Endodermal cell (in vitro differentiated cells): ENCODE data around the gene ZNF527. TPM values are rescaled to one million over a fixed set of nuclear protein-coding genes. Genes with fewer than 3 reads are reported as not detected.

Source experiments
- DNase-seq: peaks from one replicate; pipeline ENCODE4 v3.0.0-alpha.2; 2017
- H3K27ac ChIP-seq: 2 replicates; pipeline ENCODE4 v1.5.1; 2013; ENCODE audit warnings: mild to moderate bottlenecking, low read depth, low read length, moderate library complexity
- H3K27me3 ChIP-seq: 2 replicates; pipeline ENCODE4 v1.6.1; 2013; ENCODE audit warnings: mild to moderate bottlenecking, low read length, moderate library complexity; ENCODE audit not compliant: insufficient read depth, control insufficient read depth, poor library complexity, severe bottlenecking
- H3K36me3 ChIP-seq: 2 replicates; pipeline ENCODE4 v1.7.0; 2013; ENCODE audit warnings: mild to moderate bottlenecking, low read length, moderate library complexity; ENCODE audit not compliant: control insufficient read depth, insufficient read depth
- H3K4me1 ChIP-seq: one replicate; pipeline ENCODE4 v1.7.0; 2013; ENCODE audit warnings: low read length; ENCODE audit not compliant: control insufficient read depth, insufficient read depth
- H3K4me3 ChIP-seq: 2 replicates; pipeline ENCODE4 v1.5.1; 2013; ENCODE audit warnings: mild to moderate bottlenecking, low read length, moderate library complexity
- H3K9ac ChIP-seq: 2 replicates; pipeline ENCODE4 v1.6.1; 2013; ENCODE audit warnings: mild to moderate bottlenecking, low read length, moderate library complexity; ENCODE audit not compliant: poor library complexity, severe bottlenecking; ENCODE audit errors: extremely low read depth
- H3K9me3 ChIP-seq: 2 replicates; pipeline ENCODE4 v1.6.1; 2013; ENCODE audit warnings: mild to moderate bottlenecking, low read length, moderate library complexity; ENCODE audit not compliant: control insufficient read depth
- H3K27ac Mint-ChIP-seq: 2 replicates; pipeline ENCODE4 v1.8.0; 2020; ENCODE audit warnings: mixed read lengths
- H3K27me3 Mint-ChIP-seq: 2 replicates; pipeline ENCODE4 v1.8.0; 2021; ENCODE audit warnings: mild to moderate bottlenecking, mixed read lengths; ENCODE audit not compliant: insufficient read depth
- H3K36me3 Mint-ChIP-seq: 2 replicates; pipeline ENCODE4 v1.8.0; 2020; ENCODE audit warnings: low read depth, mixed read lengths
- H3K4me1 Mint-ChIP-seq: 2 replicates; pipeline ENCODE4 v1.8.0; 2020; ENCODE audit warnings: mixed read lengths
- H3K4me3 Mint-ChIP-seq: 2 replicates; pipeline ENCODE4 v1.8.0; 2020; ENCODE audit warnings: mild to moderate bottlenecking, moderate library complexity, mixed read lengths
- H3K9me3 Mint-ChIP-seq: 2 replicates; pipeline ENCODE4 v1.8.0; 2020; ENCODE audit warnings: mild to moderate bottlenecking, mixed read lengths
- WGBS, 2 experiments: methylation state at CpG; one replicate each; pipeline versions ENCODE4 v1.1.5 to v1.1.7; 2013; ENCODE audit warnings: missing lambda C conversion rate in 2 of 2, mixed read lengths in 1 of 2; ENCODE audit not compliant: insufficient coverage in 1 of 2, insufficient read length in 1 of 2; 5-methylcytosine and 5-hydroxymethylcytosine counted together
- total RNA-seq, 2 donors: library from RNA; stranded (reverse); fragmentation: NEBNext Ultra II Directional in 1 of 2; extraction: Animal tissue kit (Norgen Biotek cat#: 25700) in 1 of 2; gene quantifications; 2 replicates in 1 of 2; 3 replicates in 1 of 2; pipeline ENCODE4 v1.2.1, GENCODE V29; 2021
- TF ChIP-seq, protein P1 (sequence below): fragments of 200-600 bp; sonication (generic); conservative IDR thresholded peaks from 2 replicates; pipeline ENCODE4 v1.5.0; 2021; ENCODE audit warnings: antibody characterized with exemption, mild to moderate bottlenecking

The ZNF527 gene
- total RNA-seq, 2 donors from 2014 or later = 4.6 to 5.3 TPM

DNA sequence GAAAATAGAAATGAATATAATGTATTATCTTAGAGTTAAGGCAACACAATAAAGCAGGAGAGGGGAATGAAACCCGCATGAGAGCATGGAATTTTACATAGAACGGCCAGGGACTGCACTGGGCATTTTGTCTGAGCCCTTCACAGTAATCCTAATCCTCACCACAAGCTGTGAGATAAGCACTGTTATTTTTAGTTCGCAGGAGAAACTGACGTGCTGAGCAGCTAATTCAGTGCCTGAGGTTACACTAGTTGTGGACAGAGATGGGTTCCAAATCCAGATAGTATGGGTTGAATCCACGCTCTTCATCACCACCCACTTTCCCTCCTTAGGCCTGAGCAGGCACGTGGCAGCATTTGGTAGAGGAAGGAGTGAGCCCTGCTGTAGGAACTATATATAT is 24.8 kb upstream of the ZNF527 start:
- H3K9me3 Mint-ChIP-seq = no peaks in the 10 kb centered on the region
- Histone ChIP-seq H3K4me1 (peaks cover 8% of the 10 kb centered on the region), H3K4me3 (no peak overlapping the region), H3K27me3 (no peaks in the 10 kb centered on the region), H3K27ac (no peak overlapping the region), H3K36me3 (peaks cover 74% of the 10 kb centered on the region), H3K9ac (no peak overlapping the region), H3K9me3 (peaks cover 9% of the 10 kb centered on the region)
- peaks cover 13% of the 10 kb centered on the region for H3K4me1 Mint-ChIP-seq
- H3K27me3 Mint-ChIP-seq = no peaks in the 10 kb centered on the region
- WGBS, 2 experiments = 77 to 80% methylated on average over 4 to 5 of the region's 6 CpGs
- TF ChIP-seq, protein P1, sequence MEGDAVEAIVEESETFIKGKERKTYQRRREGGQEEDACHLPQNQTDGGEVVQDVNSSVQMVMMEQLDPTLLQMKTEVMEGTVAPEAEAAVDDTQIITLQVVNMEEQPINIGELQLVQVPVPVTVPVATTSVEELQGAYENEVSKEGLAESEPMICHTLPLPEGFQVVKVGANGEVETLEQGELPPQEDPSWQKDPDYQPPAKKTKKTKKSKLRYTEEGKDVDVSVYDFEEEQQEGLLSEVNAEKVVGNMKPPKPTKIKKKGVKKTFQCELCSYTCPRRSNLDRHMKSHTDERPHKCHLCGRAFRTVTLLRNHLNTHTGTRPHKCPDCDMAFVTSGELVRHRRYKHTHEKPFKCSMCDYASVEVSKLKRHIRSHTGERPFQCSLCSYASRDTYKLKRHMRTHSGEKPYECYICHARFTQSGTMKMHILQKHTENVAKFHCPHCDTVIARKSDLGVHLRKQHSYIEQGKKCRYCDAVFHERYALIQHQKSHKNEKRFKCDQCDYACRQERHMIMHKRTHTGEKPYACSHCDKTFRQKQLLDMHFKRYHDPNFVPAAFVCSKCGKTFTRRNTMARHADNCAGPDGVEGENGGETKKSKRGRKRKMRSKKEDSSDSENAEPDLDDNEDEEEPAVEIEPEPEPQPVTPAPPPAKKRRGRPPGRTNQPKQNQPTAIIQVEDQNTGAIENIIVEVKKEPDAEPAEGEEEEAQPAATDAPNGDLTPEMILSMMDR = no peak
- DNase-seq = no peak
- no peak overlapping the region for H3K4me3 Mint-ChIP-seq
- peaks cover 76% of the 10 kb centered on the region for H3K36me3 Mint-ChIP-seq
- H3K27ac Mint-ChIP-seq = no peak overlapping the region

DNA sequence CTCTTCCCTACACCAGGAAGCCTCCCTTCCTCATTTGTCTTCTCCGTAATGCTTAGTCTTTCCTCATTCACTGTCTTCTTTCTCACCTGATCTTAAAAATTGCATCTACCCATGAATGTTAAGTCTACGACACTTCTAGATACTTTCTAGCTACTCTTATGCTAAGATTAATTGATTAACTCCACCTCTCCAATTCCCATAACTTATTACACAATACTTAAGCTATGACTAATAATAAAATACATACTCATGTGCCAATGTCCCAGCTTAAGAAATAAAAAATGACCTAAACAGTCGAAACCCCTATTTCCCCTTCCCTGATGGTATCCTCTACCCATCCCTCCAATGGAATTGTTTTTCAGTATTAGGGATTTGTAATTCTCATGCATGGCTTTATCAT is 22.8 kb upstream of the ZNF527 start:
- Histone ChIP-seq H3K9ac (no peak overlapping the region), H3K4me1 (peaks cover 8% of the 10 kb centered on the region), H3K9me3 (no peaks in the 10 kb centered on the region), H3K27me3 (no peaks in the 10 kb centered on the region), H3K36me3 (peaks cover 83% of the 10 kb centered on the region), H3K27ac (no peak overlapping the region), H3K4me3 (no peak overlapping the region)
- peaks cover 75% of the 10 kb centered on the region for H3K36me3 Mint-ChIP-seq
- TF ChIP-seq, protein P1 = no peak
- no peaks in the 10 kb centered on the region for H3K9me3 Mint-ChIP-seq
- no peaks in the 10 kb centered on the region for H3K27me3 Mint-ChIP-seq
- H3K4me3 Mint-ChIP-seq = no peak overlapping the region
- no peak for DNase-seq
- H3K4me1 Mint-ChIP-seq = peaks cover 13% of the 10 kb centered on the region
- no peak overlapping the region for H3K27ac Mint-ChIP-seq
- 93 to 100% methylated on average over 2 to 3 of the region's 3 CpGs for WGBS, 2 experiments

- no peaks in the 10 kb centered on the region for H3K4me1 ChIP-seq
- Mint-ChIP-seq H3K36me3 (peaks cover 72% of the 10 kb centered on the region), H3K9me3 (peaks cover 4% of the 10 kb centered on the region), H3K27ac (no peak overlapping the region), H3K4me3 (no peak overlapping the region), H3K4me1 (no peaks in the 10 kb centered on the region), H3K27me3 (no peaks in the 10 kb centered on the region)
- no peak overlapping the region for H3K9ac ChIP-seq
- no peak for DNase-seq
- no peak overlapping the region for H3K4me3 ChIP-seq
- peaks cover 28% of the 10 kb centered on the region for H3K9me3 ChIP-seq
- TF ChIP-seq, protein P1 = no peak
- H3K36me3 ChIP-seq = peaks cover 75% of the 10 kb centered on the region
- H3K27me3 ChIP-seq = no peaks in the 10 kb centered on the region
- H3K27ac ChIP-seq = no peak overlapping the region
These were observed 16.9 kb upstream of the ZNF527 start for GRCh38 chr19:37353968-37354367.
